Testis (tissue), 2 donors: Measurements from ENCODE around the gene L3MBTL4.

ENCODE experiments used
- POLR2A ChIP-seq: fragments of 450-650 bp; IDR thresholded peaks from one replicate; pipeline ENCODE4 v1.6.1; 2017; ENCODE audit warnings: antibody characterized with exemption, mild to moderate bottlenecking, moderate library complexity
- TF ChIP-seq, protein P1 (sequence below), 3 experiments: fragments of 450-650 bp in 2 of 3; fragments of 200-600 bp in 1 of 3; sonication (generic) in 1 of 3; IDR thresholded peaks; one replicate each; pipeline ENCODE4 v1.5.1; 2016 to 2019; ENCODE audit warnings: antibody characterized with exemption in 3 of 3, mild to moderate bottlenecking in 2 of 3, moderate library complexity in 1 of 3

DNA sequence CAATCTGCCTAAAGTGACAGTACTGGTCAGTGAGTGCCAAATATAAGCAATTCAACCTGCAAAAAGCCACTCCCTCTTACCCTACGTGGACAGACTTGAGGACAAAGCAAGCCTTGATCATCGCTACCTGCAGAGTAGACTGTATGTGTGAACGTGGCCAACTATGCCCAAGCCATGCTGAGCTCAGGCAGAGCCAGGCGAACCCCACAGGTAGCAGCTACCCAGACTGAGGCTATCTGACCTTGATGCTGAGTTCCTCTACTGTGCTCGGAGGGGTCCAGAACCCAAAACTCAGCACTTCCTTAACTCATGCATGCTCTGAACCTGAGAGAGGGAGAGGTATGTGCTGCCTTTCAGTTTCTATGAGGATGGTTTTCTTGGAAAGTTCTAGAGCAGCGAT lies 455.9 kb downstream of the L3MBTL4 start:
- TF ChIP-seq POLR2A = no peak
- TF ChIP-seq, protein P1, sequence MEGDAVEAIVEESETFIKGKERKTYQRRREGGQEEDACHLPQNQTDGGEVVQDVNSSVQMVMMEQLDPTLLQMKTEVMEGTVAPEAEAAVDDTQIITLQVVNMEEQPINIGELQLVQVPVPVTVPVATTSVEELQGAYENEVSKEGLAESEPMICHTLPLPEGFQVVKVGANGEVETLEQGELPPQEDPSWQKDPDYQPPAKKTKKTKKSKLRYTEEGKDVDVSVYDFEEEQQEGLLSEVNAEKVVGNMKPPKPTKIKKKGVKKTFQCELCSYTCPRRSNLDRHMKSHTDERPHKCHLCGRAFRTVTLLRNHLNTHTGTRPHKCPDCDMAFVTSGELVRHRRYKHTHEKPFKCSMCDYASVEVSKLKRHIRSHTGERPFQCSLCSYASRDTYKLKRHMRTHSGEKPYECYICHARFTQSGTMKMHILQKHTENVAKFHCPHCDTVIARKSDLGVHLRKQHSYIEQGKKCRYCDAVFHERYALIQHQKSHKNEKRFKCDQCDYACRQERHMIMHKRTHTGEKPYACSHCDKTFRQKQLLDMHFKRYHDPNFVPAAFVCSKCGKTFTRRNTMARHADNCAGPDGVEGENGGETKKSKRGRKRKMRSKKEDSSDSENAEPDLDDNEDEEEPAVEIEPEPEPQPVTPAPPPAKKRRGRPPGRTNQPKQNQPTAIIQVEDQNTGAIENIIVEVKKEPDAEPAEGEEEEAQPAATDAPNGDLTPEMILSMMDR (IDR thresholded peaks at IDR 0.05) = no peak
